ENCODE measurements around the gene NR5A2.

Gene NR5A2

DNA sequence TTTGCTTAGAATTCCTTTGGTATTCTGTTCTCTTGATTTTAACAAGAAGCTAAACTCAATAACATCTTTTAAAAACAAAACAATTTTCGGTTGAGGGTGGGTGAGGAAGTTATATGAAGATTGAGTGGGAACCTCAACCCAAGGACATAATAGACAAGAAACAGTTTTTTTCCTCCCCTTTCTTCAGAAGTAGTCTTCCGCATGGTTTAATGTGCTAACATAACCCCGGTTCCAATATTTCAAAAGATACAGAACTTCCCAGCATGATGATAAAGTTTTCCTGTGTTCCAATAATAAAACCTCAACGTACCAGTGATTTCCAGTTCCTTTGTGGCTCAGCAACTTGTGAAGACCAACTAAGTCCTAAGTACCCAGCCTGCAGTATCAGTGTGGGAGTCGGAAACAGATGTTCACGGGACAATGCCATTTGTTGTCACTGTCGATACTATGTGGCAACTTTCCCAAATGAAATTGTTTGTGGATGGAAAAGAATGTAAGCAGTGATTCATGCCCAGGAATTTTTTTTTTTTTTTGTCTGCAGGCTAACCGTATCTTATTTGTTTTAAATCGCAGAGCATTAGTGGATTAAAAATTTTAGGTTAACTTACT, 48.5 kb downstream of the NR5A2 start:
- DNase-seq (ENCODE audit: extremely low read depth, low read depth): peak; percentile 43
- no peak overlapping the region for H3K4me3 ChIP-seq (replicated peaks; ENCODE audit: low read depth, low read length)
- TF ChIP-seq, protein P1, sequence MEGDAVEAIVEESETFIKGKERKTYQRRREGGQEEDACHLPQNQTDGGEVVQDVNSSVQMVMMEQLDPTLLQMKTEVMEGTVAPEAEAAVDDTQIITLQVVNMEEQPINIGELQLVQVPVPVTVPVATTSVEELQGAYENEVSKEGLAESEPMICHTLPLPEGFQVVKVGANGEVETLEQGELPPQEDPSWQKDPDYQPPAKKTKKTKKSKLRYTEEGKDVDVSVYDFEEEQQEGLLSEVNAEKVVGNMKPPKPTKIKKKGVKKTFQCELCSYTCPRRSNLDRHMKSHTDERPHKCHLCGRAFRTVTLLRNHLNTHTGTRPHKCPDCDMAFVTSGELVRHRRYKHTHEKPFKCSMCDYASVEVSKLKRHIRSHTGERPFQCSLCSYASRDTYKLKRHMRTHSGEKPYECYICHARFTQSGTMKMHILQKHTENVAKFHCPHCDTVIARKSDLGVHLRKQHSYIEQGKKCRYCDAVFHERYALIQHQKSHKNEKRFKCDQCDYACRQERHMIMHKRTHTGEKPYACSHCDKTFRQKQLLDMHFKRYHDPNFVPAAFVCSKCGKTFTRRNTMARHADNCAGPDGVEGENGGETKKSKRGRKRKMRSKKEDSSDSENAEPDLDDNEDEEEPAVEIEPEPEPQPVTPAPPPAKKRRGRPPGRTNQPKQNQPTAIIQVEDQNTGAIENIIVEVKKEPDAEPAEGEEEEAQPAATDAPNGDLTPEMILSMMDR (IDR thresholded peaks at IDR 0.05; ENCODE audit: low read depth, low read length, missing control alignments): no peak

DNA sequence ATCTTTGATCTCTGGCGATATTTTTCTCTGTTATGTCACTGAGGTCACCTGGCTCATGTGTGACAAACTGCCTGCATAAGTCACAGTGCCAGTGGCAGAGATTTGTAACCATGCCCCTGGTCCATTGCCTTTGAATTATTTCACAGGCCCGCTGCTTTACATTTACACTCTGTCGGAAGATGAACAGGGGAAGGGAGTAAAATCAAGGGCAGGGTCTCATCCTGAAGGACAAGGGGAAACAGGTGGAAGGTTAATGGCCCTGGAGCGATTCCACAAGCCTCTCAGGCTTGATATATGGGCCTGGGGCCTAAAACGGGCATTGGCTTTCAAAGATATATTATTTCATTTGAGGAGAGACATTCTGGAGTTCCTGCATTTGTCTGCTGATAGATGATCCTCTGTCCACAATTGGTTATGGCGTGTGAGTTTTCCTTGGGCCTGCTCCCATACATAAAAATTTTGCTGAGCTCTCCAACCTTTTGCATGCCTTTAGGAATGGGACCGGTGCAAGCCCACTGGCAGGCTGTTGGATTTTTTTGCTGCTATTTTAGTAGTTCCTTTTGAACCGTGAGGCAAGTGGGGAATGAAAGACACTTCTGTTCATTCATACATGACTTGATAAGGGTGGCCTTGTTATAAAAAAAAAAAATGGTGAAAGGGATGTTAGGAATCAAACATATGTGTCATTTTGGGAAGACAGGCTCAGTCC, 51.9 kb downstream of the NR5A2 start:
- TF ChIP-seq, protein P1 (IDR thresholded peaks at IDR 0.05; ENCODE audit: low read depth, low read length, missing control alignments): no peak
- no peak for DNase-seq (ENCODE audit: extremely low read depth, low read depth)

DNA sequence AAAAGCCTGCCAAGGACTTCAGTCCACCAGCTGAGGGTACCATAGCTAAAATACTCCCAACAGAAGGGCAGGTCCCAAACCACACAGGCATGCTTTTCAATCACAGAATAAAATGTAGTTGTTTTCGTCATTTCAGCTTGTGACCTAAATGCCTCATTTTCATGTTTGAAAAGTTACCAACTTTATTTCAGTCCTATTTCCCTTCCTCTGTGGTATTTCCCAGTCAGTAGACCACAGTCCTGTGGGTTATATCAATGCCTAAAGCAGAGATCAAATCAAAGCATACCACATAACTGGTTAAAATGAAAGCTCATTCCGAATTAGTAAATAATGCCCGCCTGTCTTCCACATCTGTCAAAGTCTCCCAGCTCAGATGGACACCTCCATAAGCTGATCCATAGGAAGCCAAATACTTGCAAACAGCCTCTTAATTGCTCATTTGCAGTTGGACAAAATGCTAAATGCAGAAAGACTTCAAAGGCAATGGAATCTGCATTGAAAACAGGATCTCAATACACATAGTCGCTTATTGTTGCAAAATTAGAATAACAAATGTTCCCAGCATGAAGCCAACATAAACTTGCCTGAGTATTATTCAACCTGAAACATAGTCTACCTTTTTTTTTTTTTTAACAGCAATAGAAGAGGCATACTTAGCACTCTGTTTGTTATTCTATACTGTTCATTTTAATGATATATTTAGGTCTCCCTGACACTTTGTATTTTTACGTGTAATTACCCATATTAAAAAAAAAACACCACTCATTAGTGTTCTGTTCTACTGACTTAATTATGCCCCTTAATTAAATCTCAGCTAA, 53.9 kb downstream of the NR5A2 start:
- TF ChIP-seq, protein P1 (IDR thresholded peaks at IDR 0.05; ENCODE audit: low read depth, low read length, missing control alignments): no peak
- no peak overlapping the region for H3K4me3 ChIP-seq (replicated peaks; ENCODE audit: low read depth, low read length)
- no peak for DNase-seq (ENCODE audit: extremely low read depth, low read depth)

More for the DNA sequence above, 51.9 kb downstream of the NR5A2 start:
- no peak overlapping the region for H3K4me3 ChIP-seq (replicated peaks; ENCODE audit: low read depth, low read length)

DNA sequence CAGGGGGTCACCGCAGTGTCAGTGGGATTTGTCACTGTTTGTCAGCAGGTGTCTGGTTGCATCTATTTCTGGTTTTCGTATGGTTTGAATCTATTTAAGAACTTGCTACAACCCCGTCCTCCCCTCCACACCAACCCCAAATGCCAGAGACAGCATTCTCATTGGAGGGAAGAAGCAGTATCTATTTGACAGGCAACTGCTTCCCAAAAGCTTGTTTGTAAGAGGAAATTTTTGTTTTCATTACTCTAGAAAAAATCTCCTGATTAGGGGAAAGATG, 54.4 kb downstream of the NR5A2 start:
- H3K4me3 ChIP-seq (replicated peaks; ENCODE audit: low read depth, low read length): no peak overlapping the region
- TF ChIP-seq, protein P1 (IDR thresholded peaks at IDR 0.05; ENCODE audit: low read depth, low read length, missing control alignments): no peak
- DNase-seq (ENCODE audit: extremely low read depth, low read depth): no peak

DNA sequence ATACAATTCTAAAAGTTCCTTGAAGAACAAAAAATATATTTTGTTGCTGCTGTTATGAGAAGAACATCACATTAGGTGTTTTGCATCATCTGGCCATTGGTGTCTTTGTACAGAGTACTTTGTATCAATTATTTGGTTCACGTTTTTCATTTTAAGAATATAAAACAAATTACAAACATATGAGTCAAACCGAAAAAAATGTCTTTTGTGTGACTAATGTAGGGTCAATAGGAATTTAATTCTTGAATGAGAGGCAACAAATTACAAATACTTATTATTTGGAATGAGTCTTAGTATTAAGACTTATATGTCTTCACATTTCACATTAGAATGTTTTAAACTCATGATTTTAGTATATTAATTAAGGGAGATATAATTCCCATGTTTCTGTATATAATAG, 54.8 kb downstream of the NR5A2 start:
- TF ChIP-seq, protein P1 (IDR thresholded peaks at IDR 0.05; ENCODE audit: low read depth, low read length, missing control alignments): no peak
- no peak for DNase-seq (ENCODE audit: extremely low read depth, low read depth)
- H3K4me3 ChIP-seq (replicated peaks; ENCODE audit: low read depth, low read length): no peak overlapping the region

DNA sequence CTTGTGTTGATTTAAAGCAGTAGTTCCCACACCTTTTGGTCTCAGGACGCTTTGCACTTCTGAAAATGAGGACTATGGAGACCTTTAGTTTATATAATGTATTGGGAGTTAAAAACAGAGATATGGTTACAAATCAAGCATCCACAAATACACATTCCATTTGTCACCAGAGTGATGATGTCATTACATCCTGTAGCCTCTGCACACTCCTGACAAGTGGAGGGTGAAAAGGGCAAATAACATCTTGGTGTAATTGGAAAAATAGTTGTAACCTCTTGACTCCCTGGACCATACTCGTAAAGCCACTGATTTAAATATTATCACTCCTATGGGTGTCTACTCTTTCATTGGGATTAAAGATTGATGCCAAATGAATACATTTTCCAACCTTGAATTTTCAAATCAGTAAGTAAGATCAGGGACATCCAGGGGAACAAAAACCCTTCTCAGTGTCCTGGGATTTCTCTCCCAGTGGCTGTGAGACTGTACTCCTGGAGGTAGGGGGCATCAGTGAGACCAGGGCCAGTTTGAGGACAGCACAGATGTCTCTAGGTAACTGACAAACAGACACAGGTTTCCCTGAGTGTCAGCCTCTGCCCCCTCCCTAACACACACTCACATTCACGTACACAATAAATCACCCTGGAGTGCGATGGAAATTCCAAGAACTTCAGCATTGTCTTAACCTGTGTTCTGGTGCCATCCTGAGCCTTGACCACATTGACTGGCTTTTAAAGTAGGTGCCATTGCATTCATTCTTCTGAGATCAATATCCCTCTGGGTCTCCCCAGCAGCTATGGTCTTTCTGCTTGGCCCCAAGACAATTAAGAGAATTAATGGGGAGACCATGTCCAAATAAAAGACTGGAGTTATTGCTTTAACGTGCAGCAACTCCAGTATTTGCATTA, 63.0 kb downstream of the NR5A2 start:
- no peak for DNase-seq (ENCODE audit: extremely low read depth, low read depth)
- TF ChIP-seq, protein P1 (IDR thresholded peaks at IDR 0.05; ENCODE audit: low read depth, low read length, missing control alignments): peak; percentile 34
- H3K4me3 ChIP-seq (replicated peaks; ENCODE audit: low read depth, low read length): no peak overlapping the region

All from HFF-Myc (cell line).